ENCODE results near the gene KRT9.

DNA sequence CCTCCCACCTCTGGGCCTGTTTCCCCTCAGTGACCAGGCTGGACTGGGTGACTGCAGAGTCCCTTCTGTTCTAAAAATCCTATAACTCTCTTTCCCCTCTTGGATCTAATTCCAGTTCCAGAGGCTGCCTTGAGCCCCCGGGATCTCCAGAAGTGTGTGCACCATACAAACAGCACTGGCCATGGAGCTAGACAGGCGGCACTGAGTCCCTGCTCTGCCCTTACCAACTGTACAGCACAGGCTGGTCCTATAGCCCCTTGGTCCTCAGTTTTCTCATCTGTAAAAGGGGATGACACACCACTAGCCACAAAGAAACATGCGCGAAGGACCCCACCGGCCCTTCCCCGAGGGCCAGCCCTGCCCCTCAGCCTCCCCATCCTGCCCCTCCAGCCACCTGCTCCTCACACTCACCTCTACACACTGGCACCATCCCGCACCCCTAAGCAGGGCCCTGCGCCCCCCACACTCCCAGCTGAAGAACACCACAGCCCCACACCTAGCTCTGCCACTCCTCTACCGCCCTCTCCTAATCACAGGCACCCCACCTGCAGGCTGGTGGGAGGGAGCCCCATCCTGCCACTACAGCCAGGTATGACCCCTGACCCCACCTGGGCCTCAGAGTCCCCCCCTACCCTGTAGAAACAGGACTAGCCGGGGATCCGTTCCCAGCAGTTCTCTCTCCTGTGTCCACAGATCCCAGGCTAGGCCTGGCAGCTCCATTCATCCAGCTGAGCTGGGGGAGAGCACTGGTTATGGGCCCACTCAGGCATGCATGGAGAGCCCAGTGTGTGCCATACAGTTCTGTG, 41.6 kb upstream of the KRT9 start:
- TF ChIP-seq POLR2A (IDR thresholded peaks at IDR 0.05; ENCODE audit: low read depth, low read length) (no peak), EZH2 (IDR thresholded peaks at IDR 0.05; ENCODE audit: borderline replicate concordance, low read depth, low read length, severe bottlenecking) (no peak), POLR2AphosphoS5 (IDR thresholded peaks at IDR 0.05; ENCODE audit: insufficient read depth, low read depth, low read length) (no peak), JUN (IDR thresholded peaks at IDR 0.05; ENCODE audit: borderline replicate concordance, insufficient read depth, insufficient read length, low read depth) (no peak), MYC (IDR thresholded peaks at IDR 0.05; ENCODE audit: low read depth, low read length) (no peak)
- TF ChIP-seq, protein P1, sequence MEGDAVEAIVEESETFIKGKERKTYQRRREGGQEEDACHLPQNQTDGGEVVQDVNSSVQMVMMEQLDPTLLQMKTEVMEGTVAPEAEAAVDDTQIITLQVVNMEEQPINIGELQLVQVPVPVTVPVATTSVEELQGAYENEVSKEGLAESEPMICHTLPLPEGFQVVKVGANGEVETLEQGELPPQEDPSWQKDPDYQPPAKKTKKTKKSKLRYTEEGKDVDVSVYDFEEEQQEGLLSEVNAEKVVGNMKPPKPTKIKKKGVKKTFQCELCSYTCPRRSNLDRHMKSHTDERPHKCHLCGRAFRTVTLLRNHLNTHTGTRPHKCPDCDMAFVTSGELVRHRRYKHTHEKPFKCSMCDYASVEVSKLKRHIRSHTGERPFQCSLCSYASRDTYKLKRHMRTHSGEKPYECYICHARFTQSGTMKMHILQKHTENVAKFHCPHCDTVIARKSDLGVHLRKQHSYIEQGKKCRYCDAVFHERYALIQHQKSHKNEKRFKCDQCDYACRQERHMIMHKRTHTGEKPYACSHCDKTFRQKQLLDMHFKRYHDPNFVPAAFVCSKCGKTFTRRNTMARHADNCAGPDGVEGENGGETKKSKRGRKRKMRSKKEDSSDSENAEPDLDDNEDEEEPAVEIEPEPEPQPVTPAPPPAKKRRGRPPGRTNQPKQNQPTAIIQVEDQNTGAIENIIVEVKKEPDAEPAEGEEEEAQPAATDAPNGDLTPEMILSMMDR (IDR thresholded peaks at IDR 0.05; ENCODE audit: extremely low read depth in 1 of 2, insufficient read depth in 1 of 2, low read depth in 1 of 2, low read length in 2 of 2) = no peak
- TF ChIP-seq, protein P2, sequence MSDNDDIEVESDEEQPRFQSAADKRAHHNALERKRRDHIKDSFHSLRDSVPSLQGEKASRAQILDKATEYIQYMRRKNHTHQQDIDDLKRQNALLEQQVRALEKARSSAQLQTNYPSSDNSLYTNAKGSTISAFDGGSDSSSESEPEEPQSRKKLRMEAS (IDR thresholded peaks at IDR 0.05; ENCODE audit: insufficient read depth, insufficient read length) = no peak

Measured in endothelial cell of umbilical vein (primary cell).